Thoracic aorta (tissue), 2 donors: ENCODE data around the gene PEX1. TPM values are rescaled to one million over a fixed set of nuclear protein-coding genes. Genes with fewer than 3 reads are reported as not detected.
"Not testable (repeated sequence)": the region's sequence is repeated elsewhere in the genome, so short reads cannot be mapped to it uniquely, and the experiment has no call there.

ENCODE experiments used
- ATAC-seq: fragments of 150-250 bp; one replicate; pipeline ENCODE4 v1.8.0; 2017; ENCODE audit warnings: low read depth; ENCODE audit not compliant: insufficient number of reproducible peaks, low FRiP score
- DNase-seq: peaks from one replicate; pipeline ENCODE4 v3.0.0-alpha.2; 2020; ENCODE audit warnings: low spot score
- H3K27ac ChIP-seq, 2 donors: fragments of 200-600 bp; sonication (generic); 1 replicate in 1 of 2; 2 replicates in 1 of 2; pipeline ENCODE4 v1.5.1; 2016; ENCODE audit warnings: mild to moderate bottlenecking in 2 of 2, moderate library complexity in 2 of 2
- H3K27me3 ChIP-seq: fragments of 200-600 bp; sonication (generic); replicated peaks from 2 replicates; pipeline ENCODE4 v1.6.0; 2016; ENCODE audit warnings: mild to moderate bottlenecking; ENCODE audit not compliant: insufficient read depth
- H3K36me3 ChIP-seq: fragments of 200-600 bp; sonication (generic); one replicate; pipeline ENCODE4 v1.5.1; 2016
- H3K4me1 ChIP-seq, 2 donors: fragments of 200-600 bp; sonication (generic); 1 replicate in 1 of 2; 2 replicates in 1 of 2; pipeline versions ENCODE4 v1.5.1 to v1.6.0; 2016; ENCODE audit warnings: low read depth in 2 of 2, mild to moderate bottlenecking in 1 of 2; ENCODE audit not compliant: control insufficient read depth in 1 of 2
- H3K4me3 ChIP-seq: fragments of 200-600 bp; sonication (generic); 2 replicates; pipeline ENCODE4 v1.5.1; 2016; ENCODE audit warnings: mild to moderate bottlenecking
- H3K9me3 ChIP-seq: fragments of 200-600 bp; sonication (generic); 2 replicates; pipeline ENCODE4 v1.5.1; 2016
- total RNA-seq, 2 donors: library from RNA; depleted of rRNA; stranded (reverse); fragments of >200 nt; gene quantifications; one replicate each; pipeline versions ENCODE4 v1.1.0 to v1.2.3, GENCODE V29; 2016
- TF ChIP-seq, protein P1 (sequence below): fragments of 200-600 bp; sonication (generic); IDR thresholded peaks from one replicate; pipeline ENCODE4 v1.5.1; 2019; ENCODE audit warnings: antibody characterized with exemption

Gene PEX1
- total RNA-seq, 2 donors from 2014 or later = 23.0 to 26.2 TPM

- TF ChIP-seq, protein P1, sequence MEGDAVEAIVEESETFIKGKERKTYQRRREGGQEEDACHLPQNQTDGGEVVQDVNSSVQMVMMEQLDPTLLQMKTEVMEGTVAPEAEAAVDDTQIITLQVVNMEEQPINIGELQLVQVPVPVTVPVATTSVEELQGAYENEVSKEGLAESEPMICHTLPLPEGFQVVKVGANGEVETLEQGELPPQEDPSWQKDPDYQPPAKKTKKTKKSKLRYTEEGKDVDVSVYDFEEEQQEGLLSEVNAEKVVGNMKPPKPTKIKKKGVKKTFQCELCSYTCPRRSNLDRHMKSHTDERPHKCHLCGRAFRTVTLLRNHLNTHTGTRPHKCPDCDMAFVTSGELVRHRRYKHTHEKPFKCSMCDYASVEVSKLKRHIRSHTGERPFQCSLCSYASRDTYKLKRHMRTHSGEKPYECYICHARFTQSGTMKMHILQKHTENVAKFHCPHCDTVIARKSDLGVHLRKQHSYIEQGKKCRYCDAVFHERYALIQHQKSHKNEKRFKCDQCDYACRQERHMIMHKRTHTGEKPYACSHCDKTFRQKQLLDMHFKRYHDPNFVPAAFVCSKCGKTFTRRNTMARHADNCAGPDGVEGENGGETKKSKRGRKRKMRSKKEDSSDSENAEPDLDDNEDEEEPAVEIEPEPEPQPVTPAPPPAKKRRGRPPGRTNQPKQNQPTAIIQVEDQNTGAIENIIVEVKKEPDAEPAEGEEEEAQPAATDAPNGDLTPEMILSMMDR = no peak
- ATAC-seq = no peak
- Histone ChIP-seq H3K4me3 (no peak overlapping the region), H3K4me1 (no peaks in the 10 kb centered on the region), H3K27ac (no peak overlapping the region), H3K9me3 (no peaks in the 10 kb centered on the region), H3K27me3 (no peaks in the 10 kb centered on the region), H3K36me3 (peaks cover 40% of the 10 kb centered on the region)
- no peak for DNase-seq
These were observed 31.4 kb downstream of the PEX1 start for GRCh38 chr7:92496876-92497275.

DNA sequence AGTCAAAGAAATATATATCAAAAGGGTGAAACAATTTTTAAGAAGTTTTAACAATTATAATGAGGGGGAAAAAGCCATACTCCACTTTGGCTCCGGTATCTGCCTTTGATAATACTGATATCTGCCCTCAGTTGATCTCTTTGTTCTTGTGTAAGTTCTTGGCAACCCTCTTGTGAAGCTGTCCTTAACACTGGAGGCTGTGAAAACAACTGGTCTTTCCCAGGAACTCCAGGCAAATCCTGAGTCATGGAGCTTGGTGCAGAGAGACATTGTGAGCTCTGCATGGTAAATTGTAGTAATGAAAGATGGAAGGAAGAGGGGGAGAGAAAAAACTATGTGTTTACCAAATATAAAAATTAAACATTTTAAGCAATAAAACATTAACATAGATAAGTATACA, 38.7 kb downstream of the PEX1 start:
- Histone ChIP-seq H3K27me3 (no peaks in the 10 kb centered on the region), H3K36me3 (peaks cover 50% of the 10 kb centered on the region), H3K4me1 (no peaks in the 10 kb centered on the region), H3K9me3 (no peaks in the 10 kb centered on the region), H3K27ac (no peak overlapping the region), H3K4me3 (no peak overlapping the region)
- TF ChIP-seq, protein P1 = no peak
- DNase-seq (no peak), ATAC-seq (no peak)

DNA sequence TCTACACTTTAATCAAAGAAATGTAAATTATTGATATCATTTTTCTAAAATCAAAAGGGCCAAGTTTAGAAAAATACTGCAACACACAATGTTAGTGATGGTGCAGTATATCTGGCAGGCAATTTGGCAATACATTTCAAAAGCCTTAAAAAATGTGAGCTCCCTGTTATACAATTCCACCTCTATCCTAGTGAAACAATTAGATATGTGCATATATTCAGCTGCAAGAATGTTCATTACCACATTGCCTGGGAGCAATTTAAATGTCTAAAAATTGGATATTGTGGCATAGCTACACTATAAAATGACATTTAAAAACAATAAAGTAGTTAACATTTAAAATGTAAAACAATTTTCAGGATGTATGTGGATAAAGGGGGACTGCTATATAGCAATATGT, 40.5 kb downstream of the PEX1 start:
- H3K4me3 ChIP-seq = no peak overlapping the region
- TF ChIP-seq, protein P1 = no peak

GRCh38 chr7:92485974-92486373, 42.3 kb downstream of the PEX1 start:
- H3K4me3 ChIP-seq = no peak overlapping the region
- no peaks in the 10 kb centered on the region for H3K27me3 ChIP-seq
- TF ChIP-seq, protein P1 = no peak
- peaks cover 33% of the 10 kb centered on the region for H3K36me3 ChIP-seq
- no peak for DNase-seq
- no peaks in the 10 kb centered on the region for H3K4me1 ChIP-seq
- H3K27ac ChIP-seq = no peak overlapping the region
- H3K9me3 ChIP-seq = no peaks in the 10 kb centered on the region
- ATAC-seq = no peak

More for the DNA sequence above, 40.5 kb downstream of the PEX1 start:
- ATAC-seq (no peak), DNase-seq (no peak)
- peaks cover 45% of the 10 kb centered on the region for H3K36me3 ChIP-seq
- H3K27ac ChIP-seq = no peak overlapping the region
- no peaks in the 10 kb centered on the region for H3K9me3 ChIP-seq
- H3K4me1 ChIP-seq = no peaks in the 10 kb centered on the region
- H3K27me3 ChIP-seq = no peaks in the 10 kb centered on the region

- Histone ChIP-seq H3K4me3 (no peak overlapping the region), H3K27me3 (no peaks in the 10 kb centered on the region), H3K9me3 (no peaks in the 10 kb centered on the region), H3K36me3 (peaks cover 28% of the 10 kb centered on the region), H3K4me1 (no peaks in the 10 kb centered on the region), H3K27ac (no peak overlapping the region)
- TF ChIP-seq, protein P1 = no peak
- no peak for DNase-seq
- ATAC-seq = no peak
These were observed 42.9 kb downstream of the PEX1 start for GRCh38 chr7:92485267-92485892.

DNA sequence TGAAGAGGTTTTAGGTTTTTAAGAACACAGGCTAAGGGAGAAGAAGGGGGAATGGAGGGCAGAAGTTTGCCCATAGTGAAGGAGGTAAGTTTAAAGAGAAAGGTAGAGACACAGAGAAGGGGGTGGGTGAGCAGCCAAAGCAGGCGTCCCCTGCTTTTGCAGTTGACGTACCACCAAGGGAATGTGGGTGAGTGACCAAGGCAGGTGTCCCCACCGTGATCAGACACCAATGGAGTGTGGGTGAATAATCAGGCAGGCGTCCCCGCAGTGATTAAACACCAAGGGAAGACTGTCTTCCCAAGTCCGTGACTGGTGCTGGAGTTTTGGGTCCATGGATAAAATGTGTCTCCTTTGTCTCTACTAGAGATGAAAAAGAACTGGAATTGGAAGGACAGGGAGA, 44.1 kb downstream of the PEX1 start:
- not testable (repeated sequence) for DNase-seq, H3K4me1 ChIP-seq, ATAC-seq, H3K27me3 ChIP-seq, H3K4me3 ChIP-seq, H3K27ac ChIP-seq, H3K9me3 ChIP-seq
- peaks cover 18% of the 10 kb centered on the region for H3K36me3 ChIP-seq

GRCh38 chr7:92483624-92484023, 44.7 kb downstream of the PEX1 start:
- H3K9me3 ChIP-seq, ATAC-seq, H3K27me3 ChIP-seq, H3K4me1 ChIP-seq, DNase-seq, H3K27ac ChIP-seq, H3K4me3 ChIP-seq: not testable (repeated sequence)
- H3K36me3 ChIP-seq = peaks cover 14% of the 10 kb centered on the region

DNA sequence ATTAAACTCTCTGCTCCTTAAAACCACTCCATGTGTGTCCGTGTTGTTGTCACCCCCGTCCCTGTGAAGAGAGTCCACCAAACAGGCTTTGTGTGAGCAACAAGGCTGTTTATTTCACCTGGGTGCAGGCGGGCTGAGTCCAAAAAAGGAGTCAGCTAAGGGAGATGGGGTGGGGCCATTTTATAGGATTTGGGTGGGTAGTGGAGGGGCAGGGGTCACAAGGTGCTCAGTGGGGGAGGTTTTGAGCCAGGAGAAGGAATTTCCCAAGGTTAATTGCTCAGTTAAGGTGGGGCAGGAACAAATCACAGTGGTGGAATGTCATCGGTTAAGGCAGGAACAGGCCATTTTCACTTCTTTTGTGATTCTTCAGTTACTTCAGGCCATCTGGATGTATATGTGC, 49.2 kb downstream of the PEX1 start:
- not testable (repeated sequence) for H3K4me1 ChIP-seq, ATAC-seq, H3K27me3 ChIP-seq, DNase-seq, H3K36me3 ChIP-seq, H3K9me3 ChIP-seq, H3K27ac ChIP-seq, H3K4me3 ChIP-seq
